ENCODE data around the gene ROR1.

The ROR1 gene

GRCh38 chr1:63916485-63917360, 142.9 kb downstream of the ROR1 start:
- no peaks in the 10 kb centered on the region for H3K27me3 ChIP-seq
- no peak for TF ChIP-seq CTCF (IDR thresholded peaks at IDR 0.05; ENCODE audit: low read depth, low read length)
- H3K4me1 ChIP-seq = no peaks in the 10 kb centered on the region
- no peak overlapping the region for H3K4me3 ChIP-seq (ENCODE audit: low read depth, low read length)
- no peaks in the 10 kb centered on the region for H3K9me3 ChIP-seq
- no peak for DNase-seq
- no peaks in the 10 kb centered on the region for H3K36me3 ChIP-seq

- no peaks in the 10 kb centered on the region for H3K36me3 ChIP-seq
- no peaks in the 10 kb centered on the region for H3K27me3 ChIP-seq
- no peaks in the 10 kb centered on the region for H3K4me1 ChIP-seq
- TF ChIP-seq CTCF (IDR thresholded peaks at IDR 0.05; ENCODE audit: low read depth, low read length) = peak; percentile 24; the same call in 1 of the 2 replicates
- peak; percentile 13 for DNase-seq
- H3K9me3 ChIP-seq = no peaks in the 10 kb centered on the region
- H3K4me3 ChIP-seq (ENCODE audit: low read depth, low read length) = no peak overlapping the region
These were observed 144.0 kb downstream of the ROR1 start for GRCh38 chr1:63917571-63918417.

GRCh38 chr1:63918418-63918945, 144.7 kb downstream of the ROR1 start:
- H3K36me3 ChIP-seq = no peaks in the 10 kb centered on the region
- no peaks in the 10 kb centered on the region for H3K9me3 ChIP-seq
- no peaks in the 10 kb centered on the region for H3K4me1 ChIP-seq
- DNase-seq = no peak
- TF ChIP-seq CTCF (IDR thresholded peaks at IDR 0.05; ENCODE audit: low read depth, low read length) = no peak
- no peak overlapping the region for H3K4me3 ChIP-seq (ENCODE audit: low read depth, low read length)
- H3K27me3 ChIP-seq = no peaks in the 10 kb centered on the region

GRCh38 chr1:63920154-63921117, 146.6 kb downstream of the ROR1 start:
- no peaks in the 10 kb centered on the region for H3K36me3 ChIP-seq
- no peaks in the 10 kb centered on the region for H3K4me1 ChIP-seq
- no peak overlapping the region for H3K4me3 ChIP-seq (ENCODE audit: low read depth, low read length)
- DNase-seq = no peak
- H3K9me3 ChIP-seq = no peaks in the 10 kb centered on the region
- peak; percentile 30 for TF ChIP-seq CTCF (IDR thresholded peaks at IDR 0.05; ENCODE audit: low read depth, low read length)
- no peaks in the 10 kb centered on the region for H3K27me3 ChIP-seq

GRCh38 chr1:63921359-63921758, 147.5 kb downstream of the ROR1 start:
- Histone ChIP-seq H3K4me3 (ENCODE audit: low read depth, low read length) (no peak overlapping the region), H3K36me3 (no peaks in the 10 kb centered on the region), H3K4me1 (no peaks in the 10 kb centered on the region), H3K27me3 (no peaks in the 10 kb centered on the region), H3K9me3 (no peaks in the 10 kb centered on the region)
- no peak for DNase-seq
- TF ChIP-seq CTCF (IDR thresholded peaks at IDR 0.05; ENCODE audit: low read depth, low read length) = no peak
